Activated CD4-positive, alpha-beta T cell treated with anti-CD3 and anti-CD28 coated beads for 24 hours (primary cell): Measurements from ENCODE around the gene MAP7D2.

Experiments
- DNase-seq, 2 donors: peaks; one replicate each; pipeline ENCODE4 v3.0.0-alpha.2; 2020; ENCODE audit warnings: low read depth in 2 of 2

The MAP7D2 gene

DNA sequence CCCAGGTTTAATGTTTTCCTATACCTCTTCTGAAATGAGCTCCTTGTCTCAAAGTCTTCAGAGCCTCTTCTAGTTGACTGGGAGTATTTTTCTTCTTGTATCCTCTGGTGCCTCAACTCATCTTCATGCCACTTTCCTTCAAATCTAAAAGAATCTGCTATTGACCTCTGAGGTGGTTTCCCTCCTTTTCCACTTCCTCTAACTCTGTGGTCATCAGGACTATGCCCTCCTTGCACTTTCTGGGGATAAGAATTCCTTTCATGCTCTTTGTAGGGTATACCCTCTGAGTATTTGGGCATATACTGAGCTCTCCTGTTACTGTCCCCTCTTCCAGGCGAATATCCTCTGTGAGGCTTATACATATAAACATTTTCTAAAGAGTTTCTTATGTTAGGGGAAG lies 150.7 kb downstream of the MAP7D2 start:
- no peak for DNase-seq

DNA sequence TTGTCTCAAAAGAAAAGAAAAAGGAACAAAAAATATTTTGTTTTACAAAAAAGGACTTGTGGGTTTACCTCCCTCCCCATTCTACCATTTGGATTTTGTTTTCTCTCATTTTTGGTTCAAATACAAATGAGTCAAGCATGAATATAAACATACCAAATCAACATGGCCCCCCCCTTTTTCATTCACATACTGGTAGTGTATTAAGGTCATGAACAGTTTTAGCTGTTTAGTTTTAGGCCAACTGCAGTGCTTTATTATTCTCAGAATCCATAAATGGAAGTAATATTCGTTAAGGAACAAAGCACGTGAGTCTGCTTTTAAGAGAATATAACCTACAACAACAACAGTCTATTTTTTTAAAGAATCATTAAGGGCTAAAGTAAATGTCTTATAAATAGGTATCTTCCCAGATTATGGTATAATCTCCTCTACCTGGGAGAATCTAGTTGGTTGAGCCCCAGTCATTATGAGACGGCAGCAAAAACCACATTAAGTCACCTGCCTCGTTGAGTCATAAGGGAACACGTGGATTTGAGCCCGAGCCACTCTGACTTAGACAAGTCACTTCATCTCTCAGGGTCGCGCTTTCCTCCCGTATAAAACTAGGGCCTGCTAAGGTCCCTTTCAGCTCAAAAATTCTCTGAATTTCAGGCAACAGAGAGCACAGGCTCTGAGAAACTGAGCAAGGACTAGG lies 152.5 kb downstream of the MAP7D2 start:
- DNase-seq: peak; percentile 2 to 19

DNA sequence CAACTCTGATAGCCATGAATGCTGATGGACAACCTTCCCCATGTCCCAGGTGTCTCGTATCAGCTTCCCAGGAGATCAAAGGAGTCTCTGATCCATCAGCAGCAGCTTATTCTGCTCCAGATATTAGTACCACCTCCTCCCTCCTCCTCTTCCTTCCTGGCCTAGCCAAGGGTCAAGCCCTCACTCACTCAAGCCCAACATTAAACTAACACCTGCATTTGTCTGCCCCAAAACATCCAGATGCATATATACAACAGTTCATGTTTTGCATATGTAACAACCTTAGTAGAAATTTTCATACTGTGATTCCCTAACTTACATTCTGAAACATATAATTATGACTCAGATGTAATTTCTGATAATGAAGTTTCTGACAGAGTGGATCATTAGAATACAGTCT lies 155.8 kb downstream of the MAP7D2 start:
- DNase-seq: no peak

DNA sequence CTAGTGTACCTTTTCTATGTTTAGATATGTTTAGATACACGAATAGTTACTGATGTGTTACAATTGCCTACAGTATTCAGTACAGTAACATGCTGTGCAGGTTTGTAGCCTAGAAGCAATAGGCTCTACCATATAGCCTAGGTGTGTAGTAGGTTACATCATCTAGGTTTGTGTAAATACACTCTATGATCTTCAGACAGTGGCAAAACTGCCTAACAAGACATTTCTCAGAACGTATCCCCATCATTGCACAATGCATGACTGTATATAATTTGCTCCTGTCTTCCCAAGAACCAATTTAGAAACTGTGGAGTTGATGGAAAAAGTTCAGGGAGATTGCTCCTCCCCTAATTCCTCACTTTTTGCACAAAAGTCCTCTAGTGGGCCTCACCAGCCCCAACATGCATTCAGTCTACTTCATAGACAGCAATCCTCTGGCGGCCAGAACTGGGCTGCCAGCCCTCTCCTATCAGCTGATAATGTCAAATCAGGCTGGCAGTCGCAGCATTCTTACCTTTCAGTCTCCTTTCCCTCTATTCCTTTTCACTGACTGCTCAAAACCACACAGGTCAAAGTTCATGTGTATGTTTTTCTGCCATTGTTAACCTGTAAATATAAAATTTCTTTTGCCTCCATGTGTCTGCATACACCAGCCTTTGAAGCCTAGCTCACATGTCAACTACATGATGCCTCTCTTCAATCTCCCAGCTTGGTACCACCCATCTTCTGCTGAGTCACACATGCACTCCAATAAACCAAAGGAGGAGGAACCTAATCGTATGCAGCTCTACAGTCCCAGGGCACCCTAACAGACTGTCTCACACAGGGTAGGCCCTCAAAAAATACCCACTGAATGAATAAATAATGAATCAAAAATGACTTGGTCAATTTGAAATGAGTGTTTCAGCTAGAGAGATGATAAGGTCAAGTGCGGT lies 157.9 kb downstream of the MAP7D2 start:
- DNase-seq: no peak

- DNase-seq: no peak
Measured at GRCh38 chrX:19956923-19957322, 159.8 kb downstream of the MAP7D2 start.
